Mesenchymal stem cell (in vitro differentiated cells and primary cell): ENCODE measurements around the gene KLHDC8B.

ENCODE experiments used
- DNase-seq: peaks from one replicate; pipeline ENCODE4 v3.0.0-alpha.2; 2013
- H2AFZ ChIP-seq: one replicate; pipeline ENCODE4 v1.6.1; 2013; ENCODE audit warnings: low read depth, mild to moderate bottlenecking, control low read depth, inconsistent platforms, low read length, moderate library complexity
- H2AK5ac ChIP-seq: 2 replicates; pipeline ENCODE4 v1.6.1; 2013; ENCODE audit warnings: low read length, moderate library complexity, mild to moderate bottlenecking, inconsistent platforms; ENCODE audit not compliant: severe bottlenecking
- H2BK120ac ChIP-seq: one replicate; pipeline ENCODE4 v1.6.1; 2013; ENCODE audit warnings: low read depth, mild to moderate bottlenecking, inconsistent platforms, low read length, moderate library complexity
- H2BK12ac ChIP-seq, 2 experiments: one replicate each; pipeline ENCODE4 v1.6.1; 2013; ENCODE audit warnings: inconsistent platforms in 2 of 2, low read length in 2 of 2, mild to moderate bottlenecking in 2 of 2, moderate library complexity in 2 of 2, control low read depth in 1 of 2
- H2BK15ac ChIP-seq: one replicate; pipeline ENCODE4 v1.6.1; 2013; ENCODE audit warnings: mild to moderate bottlenecking, low read depth, inconsistent platforms; ENCODE audit not compliant: poor library complexity, severe bottlenecking
- H2BK5ac ChIP-seq: 2 replicates; pipeline ENCODE4 v1.6.1; 2013; ENCODE audit warnings: low read depth, mild to moderate bottlenecking, low read length, control low read depth, inconsistent platforms; ENCODE audit not compliant: poor library complexity, severe bottlenecking
- H3K14ac ChIP-seq, 2 experiments: one replicate each; pipeline ENCODE4 v1.6.1; 2013; ENCODE audit warnings: inconsistent platforms in 2 of 2, low read length in 2 of 2, control low read depth in 1 of 2, mild to moderate bottlenecking in 1 of 2, moderate library complexity in 1 of 2
- H3K18ac ChIP-seq, 2 experiments: one replicate each; pipeline ENCODE4 v1.6.1; 2013; ENCODE audit warnings: inconsistent platforms in 2 of 2, low read length in 2 of 2, control low read depth in 1 of 2, low read depth in 1 of 2, mild to moderate bottlenecking in 1 of 2
- H3K23ac ChIP-seq, 2 experiments: one replicate each; pipeline ENCODE4 v1.6.1; 2013; ENCODE audit warnings: inconsistent platforms in 2 of 2, low read length in 2 of 2, mild to moderate bottlenecking in 2 of 2, moderate library complexity in 2 of 2, control low read depth in 1 of 2
- H3K27ac ChIP-seq: 2 replicates; pipeline ENCODE4 v1.5.1; 2013; ENCODE audit warnings: mild to moderate bottlenecking, moderate library complexity, low read length, control low read depth, inconsistent platforms; ENCODE audit not compliant: poor library complexity, severe bottlenecking
- H3K27me3 ChIP-seq, 2 experiments: 2 replicates each; pipeline versions ENCODE4 v1.6.1 to v1.7.0; 2013; ENCODE audit warnings: low read length in 2 of 2, mild to moderate bottlenecking in 2 of 2, moderate library complexity in 2 of 2, control low read depth in 1 of 2, inconsistent platforms in 1 of 2; ENCODE audit not compliant: control insufficient read depth in 1 of 2, insufficient read depth in 1 of 2
- H3K36me3 ChIP-seq, 2 experiments: 2 replicates each; pipeline versions ENCODE4 v1.6.1 to v1.7.0; 2013; ENCODE audit warnings: low read length in 2 of 2, control low read depth in 1 of 2, inconsistent platforms in 1 of 2, low read depth in 1 of 2, mild to moderate bottlenecking in 1 of 2; ENCODE audit not compliant: insufficient read depth in 2 of 2, control insufficient read depth in 1 of 2
- H3K4ac ChIP-seq, 2 experiments: one replicate each; pipeline ENCODE4 v1.6.1; 2013; ENCODE audit warnings: inconsistent platforms in 2 of 2, low read length in 2 of 2, mild to moderate bottlenecking in 2 of 2, moderate library complexity in 2 of 2, control low read depth in 1 of 2, low read depth in 1 of 2
- H3K4me1 ChIP-seq: 2 replicates; pipeline ENCODE4 v1.6.1; 2013; ENCODE audit warnings: low read depth, low read length, control low read depth; ENCODE audit not compliant: control insufficient read depth, insufficient read depth
- H3K4me2 ChIP-seq: 2 replicates; pipeline ENCODE4 v1.6.1; 2013; ENCODE audit warnings: low read length, mild to moderate bottlenecking, inconsistent platforms; ENCODE audit not compliant: poor library complexity, severe bottlenecking
- H3K4me3 ChIP-seq, 2 experiments: 2 replicates each; pipeline versions ENCODE4 v1.5.1 to v1.7.0; 2013; ENCODE audit warnings: low read length in 2 of 2, mild to moderate bottlenecking in 2 of 2, control low read depth in 1 of 2, low read depth in 1 of 2; ENCODE audit not compliant: insufficient read depth in 1 of 2
- H3K79me1 ChIP-seq: replicated peaks from 2 replicates; pipeline ENCODE4 v1.6.1; 2013; ENCODE audit warnings: mild to moderate bottlenecking, control low read depth, low read length, inconsistent platforms; ENCODE audit not compliant: poor library complexity, severe bottlenecking
- H3K9ac ChIP-seq: 2 replicates; pipeline ENCODE4 v1.7.0; 2013; ENCODE audit warnings: mild to moderate bottlenecking, low read length, moderate library complexity
- H3K9me3 ChIP-seq: 2 replicates; pipeline ENCODE4 v1.7.0; 2013; ENCODE audit warnings: mild to moderate bottlenecking, low read length; ENCODE audit not compliant: control insufficient read depth
- H4K8ac ChIP-seq: one replicate; pipeline ENCODE4 v1.6.1; 2013; ENCODE audit warnings: inconsistent platforms, mild to moderate bottlenecking, low read length, moderate library complexity
- H4K91ac ChIP-seq: one replicate; pipeline ENCODE4 v1.6.1; 2013; ENCODE audit warnings: mild to moderate bottlenecking, low read length, inconsistent platforms
- WGBS: methylation state at CpG from one replicate; pipeline ENCODE4 v1.1.7; 2013; ENCODE audit warnings: mixed read lengths; 5-methylcytosine and 5-hydroxymethylcytosine counted together

The KLHDC8B gene

GRCh38 chr3:49133226-49133951 is 38.0 kb upstream of the KLHDC8B start:
- Histone ChIP-seq H3K14ac (peak overlapping the region in 1 of 2 experiments; percentile 5), H2AK5ac (no peak overlapping the region), H2BK12ac (peak overlapping the region; percentile 4 to 12), H3K23ac (peak overlapping the region in 1 of 2 experiments; percentile 2), H3K4me1 (peaks cover 41% of the 10 kb centered on the region), H3K9me3 (no peaks in the 10 kb centered on the region), H2BK120ac (peak overlapping the region; percentile 93), H2AFZ (peak overlapping the region; percentile 95), H3K27ac (peak overlapping the region; percentile 91), H3K4ac (peak overlapping the region; percentile 27 to 97), H2BK5ac (peak overlapping the region; percentile 79), H3K36me3 (peaks cover 33 to 36% of the 10 kb centered on the region in 2 experiments), H3K79me1 (peaks cover 30% of the 10 kb centered on the region), H3K27me3 (peaks cover 4 to 6% of the 10 kb centered on the region in 2 experiments), H3K4me3 (peak overlapping the region; percentile 73 to 92), H4K8ac (peak overlapping the region; percentile 97), H3K9ac (peak overlapping the region; percentile 90), H4K91ac (peak overlapping the region; percentile 79), H3K4me2 (peak overlapping the region; percentile 64), H3K18ac (peak overlapping the region; percentile 89), H2BK15ac (peak overlapping the region; percentile 95)
- DNase-seq = peak; percentile 94
- under 1% methylated on average over 27 of the region's 30 CpGs for WGBS

GRCh38 chr3:49134471-49135265 is 36.7 kb upstream of the KLHDC8B start:
- Histone ChIP-seq H3K9ac (no peak overlapping the region), H3K4me1 (peaks cover 35% of the 10 kb centered on the region), H3K9me3 (no peaks in the 10 kb centered on the region), H3K4me2 (no peak overlapping the region), H3K18ac (no peak overlapping the region), H3K27ac (no peak overlapping the region), H2AFZ (no peak overlapping the region), H4K8ac (peak overlapping the region; percentile 66), H3K36me3 (peaks cover 20 to 23% of the 10 kb centered on the region in 2 experiments), H2AK5ac (peak overlapping the region; percentile 49), H2BK5ac (no peak overlapping the region), H3K4ac (peak overlapping the region in 1 of 2 experiments; percentile 69), H3K4me3 (peak overlapping the region in 1 of 2 experiments; percentile 92), H3K79me1 (peaks cover 19% of the 10 kb centered on the region), H3K23ac (peak overlapping the region in 1 of 2 experiments; percentile 28), H4K91ac (peak overlapping the region; percentile 46), H2BK15ac (peak overlapping the region; percentile 20), H2BK120ac (no peak overlapping the region), H3K27me3 (peaks cover 6 to 8% of the 10 kb centered on the region in 2 experiments), H3K14ac (no peak overlapping the region), H2BK12ac (peak overlapping the region in 1 of 2 experiments; percentile 84)
- DNase-seq = no peak
- WGBS = 65% methylated on average over 3 of the region's 3 CpGs

- peaks cover 12% of the 10 kb centered on the region for H3K79me1 ChIP-seq
- no peak overlapping the region for H2AK5ac ChIP-seq
- peaks cover 11 to 13% of the 10 kb centered on the region in 2 experiments for H3K27me3 ChIP-seq
- H3K4me1 ChIP-seq = peaks cover 33% of the 10 kb centered on the region
- H2AFZ ChIP-seq = no peak overlapping the region
- H3K14ac ChIP-seq = no peak overlapping the region
- no peak overlapping the region for H3K4me3 ChIP-seq
- no peak for DNase-seq
- no peak overlapping the region for H3K4ac ChIP-seq
- peaks cover 12 to 15% of the 10 kb centered on the region in 2 experiments for H3K36me3 ChIP-seq
- no peak overlapping the region for H2BK5ac ChIP-seq
- no peak overlapping the region for H3K9ac ChIP-seq
- no peak overlapping the region for H4K8ac ChIP-seq
- H4K91ac ChIP-seq = no peak overlapping the region
- H3K18ac ChIP-seq = no peak overlapping the region
- no peak overlapping the region for H3K23ac ChIP-seq
- no peak overlapping the region for H2BK120ac ChIP-seq
- 81% methylated on average over 4 of the region's 4 CpGs for WGBS
- no peak overlapping the region for H3K27ac ChIP-seq
- no peak overlapping the region for H3K4me2 ChIP-seq
- no peaks in the 10 kb centered on the region for H3K9me3 ChIP-seq
- peak overlapping the region in 1 of 2 experiments; percentile 33 for H2BK12ac ChIP-seq
- H2BK15ac ChIP-seq = no peak overlapping the region
Observed at GRCh38 chr3:49135499-49135898, 35.9 kb upstream of the KLHDC8B start.

GRCh38 chr3:49140080-49140479 is 31.3 kb upstream of the KLHDC8B start:
- Histone ChIP-seq H3K4me1 (peaks cover 11% of the 10 kb centered on the region), H3K14ac (no peak overlapping the region), H2BK15ac (no peak overlapping the region), H2AK5ac (no peak overlapping the region), H3K18ac (no peak overlapping the region), H4K8ac (no peak overlapping the region), H3K79me1 (no peaks in the 10 kb centered on the region), H2AFZ (no peak overlapping the region), H3K27me3 (peaks cover 19 to 25% of the 10 kb centered on the region in 2 experiments), H3K4me3 (no peak overlapping the region), H3K23ac (peak overlapping the region in 1 of 2 experiments; percentile 75), H3K9me3 (no peaks in the 10 kb centered on the region), H3K4ac (no peak overlapping the region), H2BK12ac (no peak overlapping the region), H3K36me3 (no peaks in the 10 kb centered on the region), H2BK5ac (no peak overlapping the region), H3K9ac (no peak overlapping the region), H2BK120ac (no peak overlapping the region), H4K91ac (no peak overlapping the region), H3K27ac (no peak overlapping the region), H3K4me2 (no peak overlapping the region)
- WGBS = 25% methylated on average over 1 of the region's 3 CpGs
- DNase-seq = no peak
